ENCODE measurements around the gene MACF1. TPM values are rescaled to one million over a fixed set of nuclear protein-coding genes. Genes with fewer than 3 reads are reported as not detected.

MACF1 gene
- total RNA-seq, 4 donors from 2014 or later = 230 to 378 (median 300) TPM

GRCh38 chr1:39272027-39272797, 67.7 kb downstream of the MACF1 start:
- DNase-seq (ENCODE audit: low spot score) = no peak
- no peak for ATAC-seq (ENCODE audit: low FRiP score)
- TF ChIP-seq CTCF (IDR thresholded peaks at IDR 0.05) = no peak

- ATAC-seq (ENCODE audit: low FRiP score) (no peak), DNase-seq (ENCODE audit: low spot score) (no peak)
- TF ChIP-seq CTCF (IDR thresholded peaks at IDR 0.05) = no peak
These were observed 68.4 kb downstream of the MACF1 start for GRCh38 chr1:39272798-39273469.

- no peak for DNase-seq (ENCODE audit: low spot score)
- TF ChIP-seq CTCF (IDR thresholded peaks at IDR 0.05) = no peak
- no peak for ATAC-seq (ENCODE audit: low FRiP score)
These were observed 71.5 kb downstream of the MACF1 start for GRCh38 chr1:39275836-39276507.

GRCh38 chr1:39277879-39278278, 73.4 kb downstream of the MACF1 start:
- no peak for TF ChIP-seq CTCF (IDR thresholded peaks at IDR 0.05)
- ATAC-seq (ENCODE audit: low FRiP score) (no peak), DNase-seq (ENCODE audit: low spot score) (no peak)

- DNase-seq (ENCODE audit: low spot score) (no peak), ATAC-seq (ENCODE audit: low FRiP score) (no peak)
- TF ChIP-seq CTCF (IDR thresholded peaks at IDR 0.05) = no peak
These were observed 78.2 kb downstream of the MACF1 start for GRCh38 chr1:39282537-39283216.

GRCh38 chr1:39283858-39284257, 79.4 kb downstream of the MACF1 start:
- ATAC-seq (ENCODE audit: low FRiP score) (no peak), DNase-seq (ENCODE audit: low spot score) (no peak)
- TF ChIP-seq CTCF (IDR thresholded peaks at IDR 0.05) = no peak
